Suprapubic skin (tissue), 4 donors: ENCODE results near the gene DBH. TPM values are rescaled to one million over a fixed set of nuclear protein-coding genes. Genes with fewer than 3 reads are reported as not detected.

ENCODE experiments used
- DNase-seq, 2 donors: peaks; one replicate each; pipeline ENCODE4 v3.0.0-alpha.2; 2019; ENCODE audit warnings: low spot score in 2 of 2
- H3K27ac ChIP-seq: fragments of 200-600 bp; sonication (generic); one replicate; pipeline ENCODE4 v1.5.1; 2019
- H3K27me3 ChIP-seq: fragments of 200-600 bp; sonication (generic); one replicate; pipeline ENCODE4 v1.5.1; 2019
- H3K36me3 ChIP-seq: fragments of 200-600 bp; sonication (generic); one replicate; pipeline ENCODE4 v1.5.1; 2019
- H3K4me1 ChIP-seq: fragments of 200-600 bp; sonication (generic); one replicate; pipeline ENCODE4 v1.5.1; 2019
- H3K4me3 ChIP-seq: fragments of 200-600 bp; sonication (generic); one replicate; pipeline ENCODE4 v1.5.1; 2019; ENCODE audit warnings: mild to moderate bottlenecking
- H3K9me3 ChIP-seq: fragments of 200-600 bp; sonication (generic); one replicate; pipeline ENCODE4 v1.5.1; 2019
- EP300 ChIP-seq: sonication (generic); formaldehyde crosslinking; IDR thresholded peaks from one replicate; pipeline ENCODE4 v1.6.1; 2017; ENCODE audit warnings: antibody characterized with exemption
- POLR2A ChIP-seq, 2 donors: fragments of 450-650 bp; IDR thresholded peaks; one replicate each; pipeline ENCODE4 v1.6.1; 2017; ENCODE audit warnings: antibody characterized with exemption in 2 of 2, mild to moderate bottlenecking in 2 of 2, moderate library complexity in 2 of 2
- POLR2AphosphoS5 ChIP-seq, 3 donors: sonication (generic); formaldehyde crosslinking; IDR thresholded peaks; one replicate each; pipeline ENCODE4 v1.6.1; 2017; ENCODE audit warnings: antibody characterized with exemption in 3 of 3
- WGBS: methylation state at CpG from one replicate; pipeline ENCODE4 v1.1.5; 2018; 5-methylcytosine and 5-hydroxymethylcytosine counted together
- total RNA-seq, 4 donors: library from RNA; depleted of rRNA; stranded (reverse); fragments of >200 nt; gene quantifications; one replicate each; pipeline ENCODE4 v1.1.0, GENCODE V29; 2016
- TF ChIP-seq, protein P1 (sequence below), 2 donors: fragments of 200-600 bp in 1 of 2; fragments of 450-650 bp in 1 of 2; sonication (generic) in 1 of 2; IDR thresholded peaks; one replicate each; pipeline ENCODE4 v1.5.1; 2016 to 2019; ENCODE audit warnings: antibody characterized with exemption in 2 of 2, mild to moderate bottlenecking in 1 of 2, moderate library complexity in 1 of 2

The DBH gene
- total RNA-seq, 4 donors from 2014 or later: not detected

DNA sequence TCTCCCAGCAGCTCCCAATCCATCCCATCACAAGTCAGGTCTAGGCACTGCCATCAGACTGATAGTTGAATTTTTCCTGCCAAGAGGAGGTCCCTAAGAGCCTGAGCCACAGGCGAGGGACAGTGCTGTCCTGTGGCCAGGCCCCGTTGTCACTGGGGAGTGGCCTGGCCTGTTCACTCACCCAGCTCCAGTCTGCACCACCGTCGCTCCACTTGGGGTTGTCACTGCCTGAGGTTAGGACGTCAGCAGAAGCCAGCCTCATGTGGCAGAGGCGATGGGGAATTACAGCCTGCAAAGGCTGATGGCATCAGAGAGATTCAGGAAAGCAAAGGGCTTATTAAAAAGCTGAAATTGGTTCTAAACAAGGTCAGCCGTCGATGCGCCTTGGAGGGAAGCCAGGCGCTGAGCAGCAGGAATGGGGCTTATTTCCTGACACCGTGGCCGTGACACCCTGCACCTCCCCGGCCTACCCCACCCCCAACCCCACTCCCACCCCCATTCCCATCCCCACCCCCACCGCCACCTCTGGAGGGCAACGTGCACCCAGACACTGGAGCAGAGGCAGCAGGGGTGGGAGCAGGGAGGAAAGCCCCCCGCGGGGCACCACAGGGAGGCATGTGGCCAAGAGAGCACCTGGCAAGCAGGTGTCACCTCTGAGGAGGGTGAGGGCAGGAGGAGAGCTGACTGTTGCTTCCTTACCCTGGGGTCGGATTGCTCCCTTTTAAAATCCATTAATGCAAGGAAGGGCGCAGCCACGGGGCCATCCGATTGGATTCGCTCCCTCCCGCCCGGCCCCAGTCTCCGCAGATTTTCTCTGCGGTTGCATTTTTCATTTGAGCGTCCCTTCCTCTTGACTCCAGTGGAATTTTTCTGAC is 3.1 kb upstream of the DBH start:
- WGBS: 42% methylated on average over 20 of the region's 27 CpGs
- no peaks in the 10 kb centered on the region for H3K4me1 ChIP-seq
- TF ChIP-seq, protein P1, sequence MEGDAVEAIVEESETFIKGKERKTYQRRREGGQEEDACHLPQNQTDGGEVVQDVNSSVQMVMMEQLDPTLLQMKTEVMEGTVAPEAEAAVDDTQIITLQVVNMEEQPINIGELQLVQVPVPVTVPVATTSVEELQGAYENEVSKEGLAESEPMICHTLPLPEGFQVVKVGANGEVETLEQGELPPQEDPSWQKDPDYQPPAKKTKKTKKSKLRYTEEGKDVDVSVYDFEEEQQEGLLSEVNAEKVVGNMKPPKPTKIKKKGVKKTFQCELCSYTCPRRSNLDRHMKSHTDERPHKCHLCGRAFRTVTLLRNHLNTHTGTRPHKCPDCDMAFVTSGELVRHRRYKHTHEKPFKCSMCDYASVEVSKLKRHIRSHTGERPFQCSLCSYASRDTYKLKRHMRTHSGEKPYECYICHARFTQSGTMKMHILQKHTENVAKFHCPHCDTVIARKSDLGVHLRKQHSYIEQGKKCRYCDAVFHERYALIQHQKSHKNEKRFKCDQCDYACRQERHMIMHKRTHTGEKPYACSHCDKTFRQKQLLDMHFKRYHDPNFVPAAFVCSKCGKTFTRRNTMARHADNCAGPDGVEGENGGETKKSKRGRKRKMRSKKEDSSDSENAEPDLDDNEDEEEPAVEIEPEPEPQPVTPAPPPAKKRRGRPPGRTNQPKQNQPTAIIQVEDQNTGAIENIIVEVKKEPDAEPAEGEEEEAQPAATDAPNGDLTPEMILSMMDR (IDR thresholded peaks at IDR 0.05): no peak
- TF ChIP-seq POLR2A (IDR thresholded peaks at IDR 0.05) (no peak), POLR2AphosphoS5 (IDR thresholded peaks at IDR 0.05) (no peak), EP300 (no peak)
- H3K4me3 ChIP-seq: no peak overlapping the region
- H3K27ac ChIP-seq: no peak overlapping the region
- no peaks in the 10 kb centered on the region for H3K9me3 ChIP-seq
- DNase-seq: no peak
- peaks cover 62% of the 10 kb centered on the region for H3K27me3 ChIP-seq
- no peaks in the 10 kb centered on the region for H3K36me3 ChIP-seq

DNA sequence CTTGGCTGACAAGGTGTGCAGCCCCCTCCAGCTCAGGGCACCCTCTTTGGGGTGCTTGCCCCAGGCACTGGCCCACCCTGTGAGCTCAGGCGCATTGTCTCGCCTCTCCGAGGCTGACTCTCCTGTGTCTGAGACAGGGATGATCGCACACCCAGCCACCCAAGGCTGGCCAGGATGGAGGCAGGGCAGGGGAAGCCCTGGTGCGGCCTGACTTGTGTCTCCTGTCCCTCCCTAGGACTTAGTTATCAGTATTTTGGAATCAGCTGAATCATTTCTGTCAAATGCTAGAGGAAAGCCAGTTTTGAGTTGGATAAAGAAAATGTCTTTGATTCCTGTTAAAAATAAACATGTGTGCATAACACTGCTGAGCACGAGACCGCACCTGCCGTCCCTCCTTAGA is 2.5 kb upstream of the DBH start:
- no peak overlapping the region for H3K27ac ChIP-seq
- H3K4me1 ChIP-seq: no peaks in the 10 kb centered on the region
- H3K27me3 ChIP-seq: peaks cover 63% of the 10 kb centered on the region
- TF ChIP-seq EP300 (no peak), POLR2AphosphoS5 (IDR thresholded peaks at IDR 0.05) (no peak), POLR2A (IDR thresholded peaks at IDR 0.05) (no peak)
- TF ChIP-seq, protein P1 (IDR thresholded peaks at IDR 0.05): no peak
- no peak for DNase-seq
- WGBS: 33% methylated on average over 4 of the region's 8 CpGs
- H3K36me3 ChIP-seq: no peaks in the 10 kb centered on the region
- H3K9me3 ChIP-seq: no peaks in the 10 kb centered on the region
- H3K4me3 ChIP-seq: no peak overlapping the region

DNA sequence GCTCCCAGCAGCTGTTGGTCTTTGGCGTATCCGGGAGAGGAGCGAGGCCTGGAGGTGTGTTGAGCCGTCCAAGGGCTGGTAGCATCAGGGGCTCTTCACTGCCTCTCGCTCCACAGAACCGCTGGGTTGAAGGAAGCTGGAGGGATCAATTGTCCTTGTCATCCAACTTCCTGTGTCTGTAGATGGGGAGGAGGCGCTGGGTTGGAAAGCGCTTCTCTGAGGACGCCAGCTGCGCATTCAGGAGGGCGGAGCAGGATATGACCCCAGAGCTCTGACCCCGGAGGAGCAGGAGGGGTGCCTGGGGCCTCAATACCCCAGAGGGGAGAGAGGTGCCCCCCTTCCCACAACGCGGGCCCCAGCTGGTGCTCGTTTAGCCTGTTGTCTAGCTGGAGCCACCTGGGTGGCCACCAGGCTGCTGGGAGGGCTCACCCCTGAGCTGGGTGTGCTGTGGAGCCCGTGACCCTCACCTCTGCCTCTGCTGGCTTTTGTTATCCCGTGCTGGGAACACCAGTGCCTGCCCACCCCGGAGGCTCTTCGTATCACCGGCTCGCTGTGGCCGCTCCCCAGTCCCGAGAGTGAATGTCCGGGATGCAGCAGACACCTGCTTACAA is 2.0 kb upstream of the DBH start:
- TF ChIP-seq POLR2A (IDR thresholded peaks at IDR 0.05) (no peak), POLR2AphosphoS5 (IDR thresholded peaks at IDR 0.05) (no peak), EP300 (no peak)
- H3K4me3 ChIP-seq: no peak overlapping the region
- no peaks in the 10 kb centered on the region for H3K4me1 ChIP-seq
- H3K27me3 ChIP-seq: peaks cover 62% of the 10 kb centered on the region
- no peaks in the 10 kb centered on the region for H3K36me3 ChIP-seq
- WGBS: 39% methylated on average over 8 of the region's 24 CpGs
- no peak for DNase-seq
- no peak overlapping the region for H3K27ac ChIP-seq
- H3K9me3 ChIP-seq: no peaks in the 10 kb centered on the region

DNA sequence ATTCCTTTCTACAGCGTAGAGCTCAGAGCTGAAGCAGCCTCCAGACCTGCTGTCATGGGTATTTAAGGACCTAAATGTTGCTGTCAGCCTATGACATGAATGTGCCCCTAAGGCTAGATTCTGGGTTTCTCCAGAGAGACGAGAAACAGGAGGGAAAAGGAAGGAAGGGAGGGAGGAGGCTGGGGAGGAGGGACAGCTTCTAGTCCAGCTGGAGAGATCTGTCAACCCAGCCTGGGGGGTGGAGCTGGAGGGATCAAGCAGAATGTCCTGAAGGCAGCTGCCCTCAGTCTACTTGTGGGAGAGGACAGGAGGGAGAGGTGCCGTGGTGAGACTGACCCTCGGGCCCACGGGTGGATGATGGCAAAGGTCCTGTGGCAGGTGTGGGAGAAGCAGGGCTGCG is 1.1 kb upstream of the DBH start:
- Histone ChIP-seq H3K4me1 (no peaks in the 10 kb centered on the region), H3K4me3 (no peak overlapping the region), H3K36me3 (no peaks in the 10 kb centered on the region), H3K9me3 (no peaks in the 10 kb centered on the region), H3K27me3 (peaks cover 59% of the 10 kb centered on the region), H3K27ac (no peak overlapping the region)
- WGBS: 74% methylated on average over 5 of the region's 6 CpGs
- DNase-seq: no peak
- no peak for TF ChIP-seq EP300

DNA sequence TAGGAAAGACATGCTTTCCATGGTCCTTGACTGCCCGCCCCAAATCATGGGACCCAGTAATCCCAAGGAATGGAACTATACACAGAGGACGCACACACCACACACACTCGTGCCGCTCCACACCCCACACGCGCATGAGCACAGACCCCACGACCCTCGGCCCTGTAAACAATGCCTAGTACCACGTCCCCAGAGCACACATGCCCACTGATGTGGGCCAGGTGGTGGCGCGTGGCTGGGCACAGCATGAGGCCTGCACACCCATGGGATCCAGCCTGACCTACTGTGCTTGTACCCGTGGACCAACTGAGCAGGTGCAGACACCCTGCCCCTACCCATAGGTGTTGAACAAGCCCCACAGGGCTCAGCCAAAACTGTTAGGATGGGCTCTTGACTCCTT is 739 bp downstream of the DBH start:
- Histone ChIP-seq H3K4me1 (no peaks in the 10 kb centered on the region), H3K36me3 (no peaks in the 10 kb centered on the region), H3K4me3 (no peak overlapping the region), H3K27me3 (peaks cover 52% of the 10 kb centered on the region), H3K27ac (no peak overlapping the region), H3K9me3 (no peaks in the 10 kb centered on the region)
- no peak for DNase-seq
- WGBS: 86% methylated on average over 12 of the region's 12 CpGs
- no peak for TF ChIP-seq EP300
- TF ChIP-seq, protein P1 (IDR thresholded peaks at IDR 0.05): no peak
- no peak for TF ChIP-seq POLR2A (IDR thresholded peaks at IDR 0.05)
- no peak for TF ChIP-seq POLR2AphosphoS5 (IDR thresholded peaks at IDR 0.05)

DNA sequence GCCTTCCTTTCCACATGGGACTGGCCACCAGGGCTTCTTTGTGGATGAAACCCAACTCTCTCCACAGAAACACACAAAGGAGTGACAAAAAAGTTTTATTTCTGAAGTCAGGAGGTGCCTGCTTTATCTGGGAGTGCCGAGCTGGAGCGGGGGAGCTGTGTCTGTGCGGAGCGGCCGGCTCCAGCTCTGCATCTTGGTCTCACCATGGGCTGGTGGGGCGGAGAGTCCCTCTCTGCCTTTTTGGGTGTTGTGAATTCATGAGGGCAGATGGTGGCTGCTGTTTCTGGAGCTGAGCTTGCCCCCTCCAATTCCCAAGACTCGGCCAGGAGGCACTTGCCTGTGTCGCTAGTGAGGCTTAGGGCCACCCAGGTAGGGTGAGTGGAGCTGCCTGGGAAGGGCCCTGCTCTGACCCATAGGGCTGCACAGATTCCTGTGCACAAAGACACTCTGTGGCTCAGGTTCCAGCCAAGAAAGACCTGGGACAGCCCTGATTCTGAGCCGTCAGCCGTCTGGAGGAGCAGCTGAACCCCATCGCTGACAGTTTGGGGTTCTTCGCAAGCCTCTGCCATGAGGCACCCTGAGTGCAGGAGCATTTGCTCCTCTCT is 1.4 kb downstream of the DBH start:
- Histone ChIP-seq H3K36me3 (no peaks in the 10 kb centered on the region), H3K4me1 (no peaks in the 10 kb centered on the region), H3K27ac (no peak overlapping the region), H3K9me3 (no peaks in the 10 kb centered on the region), H3K4me3 (no peak overlapping the region), H3K27me3 (peaks cover 50% of the 10 kb centered on the region)
- DNase-seq: no peak
- 81% methylated on average over 8 of the region's 12 CpGs for WGBS
- TF ChIP-seq POLR2AphosphoS5 (IDR thresholded peaks at IDR 0.05): no peak
- TF ChIP-seq EP300: no peak
- TF ChIP-seq, protein P1 (IDR thresholded peaks at IDR 0.05): no peak
- no peak for TF ChIP-seq POLR2A (IDR thresholded peaks at IDR 0.05)
